H1 (cell line): ENCODE measurements around the gene FAIM2. TPM values are rescaled to one million over a fixed set of nuclear protein-coding genes. Genes with fewer than 3 reads are reported as not detected.
A peak's percentile ranks its signal among the peaks of the same experiment; 100 is the strongest.

Experiments used
- CTCF ChIA-PET: fragments of 300-600 bp; sonication (Branson Sonifier 250); formaldehyde crosslinking; loops from one replicate; lab custom pipeline; 2021; ENCODE audit not compliant: partially characterized antibody; lab: Charles Lee
- POLR2A ChIA-PET: fragments of 300-600 bp; sonication (Branson Sonifier 250); formaldehyde crosslinking; loops from one replicate; lab custom pipeline; 2021; ENCODE audit warnings: inconsistent platforms; ENCODE audit not compliant: partially characterized antibody; lab: Charles Lee
- DNase-seq, 2 experiments: peaks; one replicate each; pipeline versions ENCODE4 v3.0.0 to v3.0.0-alpha.2; 2010 to 2022; ENCODE audit warnings: low spot score in 2 of 2, low read depth in 1 of 2, mixed read lengths in 1 of 2
- FAIRE-seq: peaks from 2 replicates; lab custom pipeline; 2011; peaks lifted over from hg19 to GRCh38; lab: Jason Lieb, UNC
- H2AFZ ChIP-seq: 2 replicates; pipeline ENCODE4 v1.8.1; 2012; ENCODE audit warnings: low read length, inconsistent platforms
- H2AK5ac ChIP-seq: 2 replicates; pipeline ENCODE4 v1.6.1; 2013; ENCODE audit warnings: low read depth, low read length
- H2BK120ac ChIP-seq: replicated peaks from 2 replicates; pipeline ENCODE3; 2013; ENCODE audit warnings: low read depth, low read length, inconsistent platforms
- H2BK12ac ChIP-seq: 2 replicates; pipeline ENCODE4 v1.6.1; 2013; ENCODE audit warnings: low read depth, low read length
- H2BK15ac ChIP-seq: 2 replicates; pipeline ENCODE4 v1.6.1; 2013; ENCODE audit warnings: low read length
- H2BK20ac ChIP-seq: 2 replicates; pipeline ENCODE4 v1.6.1; 2013; ENCODE audit warnings: low read length
- H2BK5ac ChIP-seq: 2 replicates; pipeline ENCODE4 v1.6.1; 2013; ENCODE audit warnings: low read depth, low read length
- H3K14ac ChIP-seq: 2 replicates; pipeline ENCODE4 v1.6.1; 2013; ENCODE audit warnings: inconsistent platforms; ENCODE audit not compliant: insufficient read length
- H3K18ac ChIP-seq: 2 replicates; pipeline ENCODE4 v1.6.1; 2013; ENCODE audit warnings: low read length; ENCODE audit errors: extremely low read depth
- H3K23ac ChIP-seq: 2 replicates; pipeline ENCODE4 v1.6.1; 2013; ENCODE audit warnings: inconsistent platforms; ENCODE audit not compliant: insufficient read length
- H3K23me2 ChIP-seq: 2 replicates; pipeline ENCODE4 v1.6.1; 2013; ENCODE audit warnings: low read depth, low read length
- H3K27ac ChIP-seq: 2 replicates; pipeline ENCODE4 v1.6.1; 2011; ENCODE audit warnings: low read depth, low read length, inconsistent platforms
- H3K27me3 ChIP-seq, 4 experiments: replicated peaks in 1 of 4; 1 replicate in 1 of 4; 2 replicates in 3 of 4; pipeline versions ENCODE4 v1.6.1 to v1.8.1; 2011 to 2013; ENCODE audit warnings: low read length in 3 of 4, mild to moderate bottlenecking in 3 of 4, inconsistent platforms in 2 of 4, mixed read lengths in 2 of 4, moderate library complexity in 1 of 4; ENCODE audit not compliant: control insufficient read depth in 3 of 4, insufficient read depth in 3 of 4; ENCODE audit errors: extremely low read depth in 1 of 4
- H3K36me3 ChIP-seq, 4 experiments: 2 replicates each; pipeline versions ENCODE4 v1.6.1 to v1.8.1; 2011 to 2013; ENCODE audit warnings: mild to moderate bottlenecking in 4 of 4, low read length in 3 of 4, moderate library complexity in 2 of 4, control low read depth in 1 of 4, inconsistent platforms in 1 of 4; ENCODE audit not compliant: insufficient read depth in 4 of 4, control insufficient read depth in 2 of 4
- H3K4ac ChIP-seq: replicated peaks from 2 replicates; pipeline ENCODE3; 2013; ENCODE audit warnings: low read length, low read depth, mixed read lengths, inconsistent platforms; ENCODE audit not compliant: insufficient read length
- H3K4me1 ChIP-seq, 4 experiments: replicated peaks in 1 of 4; 1 replicate in 1 of 4; 2 replicates in 3 of 4; pipeline versions ENCODE4 v1.6.1 to v1.8.1; 2011 to 2013; ENCODE audit warnings: low read length in 3 of 4, inconsistent platforms in 2 of 4, mixed read lengths in 1 of 4; ENCODE audit not compliant: insufficient read depth in 4 of 4, control insufficient read depth in 3 of 4
- H3K4me2 ChIP-seq, 2 experiments: 2 replicates each; pipeline versions ENCODE4 v1.6.1 to v1.8.1; 2011 to 2013; ENCODE audit warnings: low read depth in 2 of 2, low read length in 2 of 2, control low read depth in 1 of 2, inconsistent platforms in 1 of 2, mild to moderate bottlenecking in 1 of 2; ENCODE audit not compliant: insufficient read depth in 1 of 2
- H3K4me3 ChIP-seq, 4 experiments: fragments of 200-600, 300-600 bp in 1 of 4; sonication (generic), shearing (Covaris generic), sonication (Bioruptor Twin) in 1 of 4; 2 replicates each; pipeline versions ENCODE4 v1.5.1 to v1.8.1; 2011 to 2016; ENCODE audit warnings: low read length in 4 of 4, low read depth in 3 of 4, control low read depth in 2 of 4, inconsistent platforms in 2 of 4, mild to moderate bottlenecking in 2 of 4, mixed read lengths in 1 of 4, moderate library complexity in 1 of 4; ENCODE audit not compliant: insufficient read depth in 2 of 4; ENCODE audit errors: extremely low read depth in 1 of 4
- H3K56ac ChIP-seq: replicated peaks from 2 replicates; pipeline ENCODE3; 2013; ENCODE audit warnings: low read depth, mild to moderate bottlenecking, mixed read lengths, low read length, inconsistent platforms; ENCODE audit not compliant: insufficient read length
- H3K79me1 ChIP-seq: 2 replicates; pipeline ENCODE4 v1.6.1; 2013; ENCODE audit warnings: low read depth, low read length, control low read depth
- H3K79me2 ChIP-seq, 2 experiments: 2 replicates each; pipeline versions ENCODE4 v1.6.1 to v1.8.1; 2012 to 2013; ENCODE audit warnings: low read length in 2 of 2, mild to moderate bottlenecking in 2 of 2, inconsistent platforms in 1 of 2; ENCODE audit not compliant: insufficient read depth in 2 of 2, control insufficient read depth in 1 of 2
- H3K9ac ChIP-seq, 4 experiments: replicated peaks in 1 of 4; 1 replicate in 1 of 4; 2 replicates in 3 of 4; pipeline versions ENCODE4 v1.6.1 to v1.8.1; 2011 to 2013; ENCODE audit warnings: low read depth in 3 of 4, low read length in 3 of 4, control low read depth in 2 of 4, mild to moderate bottlenecking in 2 of 4, moderate library complexity in 2 of 4, inconsistent platforms in 1 of 4; ENCODE audit errors: extremely low read depth in 1 of 4
- H3K9me3 ChIP-seq, 2 experiments: 2 replicates each; pipeline versions ENCODE4 v1.6.1 to v1.8.1; 2012 to 2013; ENCODE audit warnings: mild to moderate bottlenecking in 2 of 2, moderate library complexity in 2 of 2, control low read depth in 1 of 2, inconsistent platforms in 1 of 2, low read depth in 1 of 2, low read length in 1 of 2, mixed read lengths in 1 of 2; ENCODE audit not compliant: insufficient read depth in 2 of 2
- H4K20me1 ChIP-seq, 2 experiments: replicated peaks in 1 of 2; 2 replicates each; pipeline versions ENCODE3 to v1.8.1; 2011 to 2013; ENCODE audit warnings: inconsistent platforms in 2 of 2, low read length in 2 of 2, mild to moderate bottlenecking in 1 of 2; ENCODE audit not compliant: insufficient read depth in 2 of 2, control insufficient read depth in 1 of 2
- H4K5ac ChIP-seq: 2 replicates; pipeline ENCODE4 v1.6.1; 2013; ENCODE audit warnings: low read length, low read depth, mixed read lengths, inconsistent platforms; ENCODE audit not compliant: insufficient read length
- H4K8ac ChIP-seq: 2 replicates; pipeline ENCODE4 v1.8.0; 2013; ENCODE audit warnings: mild to moderate bottlenecking, moderate library complexity, low read length, inconsistent platforms; ENCODE audit not compliant: insufficient read depth; ENCODE audit errors: extremely low read depth
- H4K91ac ChIP-seq: replicated peaks from 2 replicates; pipeline ENCODE3; 2013; ENCODE audit warnings: low read length, mixed read lengths, inconsistent platforms; ENCODE audit not compliant: insufficient read length
- CBX5 ChIP-seq: fragments of 300-800, 300-1000 bp; sonication (generic); IDR thresholded peaks from 2 replicates; pipeline ENCODE4 v1.7.1; 2016; ENCODE audit warnings: antibody characterized with exemption, low read length, low read depth
- HDAC2 ChIP-seq, 2 experiments: fragments of 300-600 bp in 1 of 2; sonication (generic) in 1 of 2; IDR thresholded peaks; 2 replicates each; pipeline ENCODE4 v1.6.1; 2011 to 2012; ENCODE audit warnings: low read depth in 2 of 2, low read length in 2 of 2, mild to moderate bottlenecking in 2 of 2, moderate library complexity in 2 of 2, borderline replicate concordance in 1 of 2, inconsistent platforms in 1 of 2
- HDAC6 ChIP-seq: IDR thresholded peaks from one replicate; pipeline ENCODE4 v1.7.1; 2012; ENCODE audit warnings: low read depth, mild to moderate bottlenecking, inconsistent platforms, low read length, moderate library complexity
- KDM4A ChIP-seq: IDR thresholded peaks from one replicate; pipeline ENCODE4 v1.7.1; 2012; ENCODE audit warnings: low read depth, mild to moderate bottlenecking, moderate library complexity, low read length, inconsistent platforms; ENCODE audit not compliant: severe bottlenecking
- MAFK ChIP-seq: IDR thresholded peaks from 2 replicates; pipeline ENCODE4 v1.6.1; 2012; ENCODE audit warnings: low read depth, mild to moderate bottlenecking, improper control_type of control experiment, low read length
- MAX ChIP-seq: IDR thresholded peaks from 2 replicates; pipeline ENCODE4 v1.6.1; 2012; ENCODE audit warnings: inconsistent platforms
- PHF8 ChIP-seq: fragments of 200-600 bp; sonication (generic); conservative IDR thresholded peaks from 2 replicates; pipeline ENCODE4 v1.7.1; 2012; ENCODE audit warnings: low read depth, mild to moderate bottlenecking, inconsistent platforms, low read length, moderate library complexity
- WGBS, 2 experiments: shearing (Covaris generic) in 1 of 2; methylation state at CpG; one replicate each; pipeline versions ENCODE4 v1.1.6 to v1.1.7; 2013 to 2015; ENCODE audit warnings: low lambda C conversion rate in 2 of 2, mixed read lengths in 2 of 2, inconsistent platforms in 1 of 2, low coverage in 1 of 2, missing lambda C conversion rate in 1 of 2; ENCODE audit not compliant: insufficient replicate concordance in 2 of 2, insufficient coverage in 1 of 2, insufficient read length in 1 of 2; ENCODE audit errors: extremely low coverage in 1 of 2, missing lambda C conversion rate in 1 of 2; 5-methylcytosine and 5-hydroxymethylcytosine counted together
- polyA plus RNA-seq, 7 experiments: library from polyadenylated mRNA; depleted of rRNA in 3 of 7; stranded (reverse) in 5 of 7; unstranded in 2 of 7; fragments of >200 nt in 5 of 7; fragments of 200-250 nt in 2 of 7; gene quantifications; 1 replicate in 5 of 7; 2 replicates in 1 of 7; 4 replicates in 1 of 7; pipeline versions ENCODE4 v1.2.1 to v1.2.3, GENCODE V29; 2011 to 2013; ENCODE audit warnings: missing spikeins in 2 of 7, mixed read lengths in 2 of 7
- total RNA-seq: library from RNA; stranded (reverse); fragmentation: NEBNext Ultra II Directional; extraction: Animal tissue kit (Norgen Biotek cat#: 25700); gene quantifications from 2 replicates; pipeline ENCODE4 v1.2.1, GENCODE V29; 2021

Gene FAIM2
- total and polyA plus RNA-seq, 2 of the 8 experiments (the other 6 are each of a cell fraction or from before 2014, with no cell fraction given), result 0.89 to 1.3 TPM

- no peak overlapping the region for H3K56ac ChIP-seq
- no peak overlapping the region for H3K4ac ChIP-seq
- H2BK15ac ChIP-seq, result 0 out of 2 replicates have a peak overlapping the region, but pooled peaks have one; percentile 16
- H2BK120ac ChIP-seq, result no peak overlapping the region
- 80% methylated on average over 13 of the region's 13 CpGs; no CpG with 5 or more reads in 1 of the 2 experiments for WGBS, 2 experiments
- no peak overlapping the region for H2BK5ac ChIP-seq
- H3K27me3 ChIP-seq, result peaks cover 0 to 3% (median 0%) of the 10 kb centered on the region in 4 experiments; a peak in 1 of 7 replicates
- no peak overlapping the region; the same call in 1 of the 2 replicates for H2BK12ac ChIP-seq
- H3K9ac ChIP-seq, result no peak overlapping the region
- no peaks in the 10 kb centered on the region for H3K36me3 ChIP-seq
- H3K4me1 ChIP-seq, result peaks cover 3 to 17% (median 4%) of the 10 kb centered on the region in 4 experiments; a peak in 6 of 7 replicates
- H4K20me1 ChIP-seq, result peaks cover 0 to 1% of the 10 kb centered on the region in 2 experiments
- H3K79me2 ChIP-seq, result no peaks in the 10 kb centered on the region
- no peak overlapping the region for H3K27ac ChIP-seq
- no peak overlapping the region for H3K4me2 ChIP-seq
- no peak for FAIRE-seq
- H2BK20ac ChIP-seq, result no peak overlapping the region
- H2AFZ ChIP-seq, result no peak overlapping the region
- no peak overlapping the region for H2AK5ac ChIP-seq
- no peaks in the 10 kb centered on the region; the same call in 1 of the 2 replicates for H3K23me2 ChIP-seq
- CTCF ChIA-PET, result interaction anchor here (0.6 to 5.1 kb wide), 15 partner anchors 9 to 246 kb away, joined by 3 to 37 read pairs (median 5); no protein-coding TSS in a partner anchor
- no peak overlapping the region for H4K5ac ChIP-seq
- DNase-seq, result no peak
- POLR2A ChIA-PET, result interaction anchor here (0.9 to 1.2 kb wide), 2 partner anchors 11 to 19 kb away, joined by 3 to 4 read pairs; partner anchors contain the start of gene AQP5
- no peak overlapping the region for H4K91ac ChIP-seq
- no peak overlapping the region for H3K14ac ChIP-seq
- H3K9me3 ChIP-seq, result no peaks in the 10 kb centered on the region
- no peak overlapping the region for H3K4me3 ChIP-seq
- H3K18ac ChIP-seq, result no peak overlapping the region
- no peak overlapping the region for H4K8ac ChIP-seq
- H3K23ac ChIP-seq, result no peak overlapping the region
- no peaks in the 10 kb centered on the region for H3K79me1 ChIP-seq
- no peak for TF ChIP-seq CBX5
- TF ChIP-seq HDAC6, result no peak
- TF ChIP-seq PHF8, result no peak
- no peak for TF ChIP-seq MAFK
- TF ChIP-seq MAX, result no peak
- TF ChIP-seq KDM4A, result no peak
- TF ChIP-seq HDAC2 (IDR thresholded peaks at IDR 0.05; ENCODE audit: borderline replicate concordance in 1 of 2, low read depth in 2 of 2, low read length in 2 of 2), result no peak
These were observed 38.1 kb upstream of the FAIM2 start for GRCh38 chr12:49941556-49942511.
